HEK293 (cell line): Measurements from ENCODE around the gene KREMEN1.

Experiments
- CTCF ChIP-seq: fragments of 450-650 bp; formaldehyde crosslinking; IDR thresholded peaks from 2 replicates; pipeline ENCODE4 v1.5.1; 2016; ENCODE audit warnings: missing biosample characterization, missing genetic modification characterization
- REST ChIP-seq: fragments of 450-650 bp; formaldehyde crosslinking; IDR thresholded peaks from 2 replicates; pipeline ENCODE4 v1.5.1; 2016; ENCODE audit warnings: missing biosample characterization, missing genetic modification characterization
- ZNF19 ChIP-seq: fragments of 450-650 bp; formaldehyde crosslinking; IDR thresholded peaks from 2 replicates; pipeline ENCODE4; 2016; ENCODE audit warnings: missing biosample characterization, missing genetic modification characterization, low read depth
- ZNF202 ChIP-seq: fragments of 450-650 bp; formaldehyde crosslinking; IDR thresholded peaks from 2 replicates; pipeline ENCODE4 v1.5.1; 2016; ENCODE audit warnings: missing biosample characterization, missing genetic modification characterization, borderline replicate concordance
- ZNF223 ChIP-seq: fragments of 450-650 bp; formaldehyde crosslinking; IDR thresholded peaks from 2 replicates; pipeline ENCODE4 v1.5.1; 2016; ENCODE audit warnings: missing biosample characterization, missing genetic modification characterization
- ZNF398 ChIP-seq: fragments of 450-650 bp; formaldehyde crosslinking; IDR thresholded peaks from 2 replicates; pipeline ENCODE4 v1.5.1; 2017; ENCODE audit warnings: missing biosample characterization, missing genetic modification characterization
- ZNF624 ChIP-seq: fragments of 450-650 bp; formaldehyde crosslinking; IDR thresholded peaks from 2 replicates; pipeline ENCODE4 v1.5.1; 2017; ENCODE audit warnings: missing biosample characterization, missing genetic modification characterization
- ZNF660 ChIP-seq: fragments of 450-650 bp; IDR thresholded peaks from 2 replicates; pipeline ENCODE4 v1.5.1; 2018; ENCODE audit warnings: missing biosample characterization, mild to moderate bottlenecking, missing genetic modification characterization

GRCh38 chr22:29208502-29208862 lies 135.6 kb downstream of the KREMEN1 start:
- TF ChIP-seq CTCF (tag by site-specific recombination) (no peak), ZNF624 (no peak), REST (tag by site-specific recombination) (no peak), ZNF398 (tag by site-specific recombination) (no peak), ZNF202 (no peak), ZNF223 (no peak), ZNF660 (tag by site-specific recombination) (no peak), ZNF19 (no peak)
